NCI-H2107 (cell line): Measurements from ENCODE around the gene PPP4C.
"Not testable (repeated sequence)": the region's sequence is repeated elsewhere in the genome, so short reads cannot be mapped to it uniquely, and the experiment has no call there.

Experiments used
- DNase-seq: peaks from one replicate; lab custom pipeline; 2025; lab: John Stamatoyannopoulos, UW

The PPP4C gene

GRCh38 chr16:30096862-30097563, 21.2 kb downstream of the PPP4C start:
- no peak for DNase-seq

GRCh38 chr16:30104090-30104489, 28.3 kb downstream of the PPP4C start:
- no peak for DNase-seq

GRCh38 chr16:30104492-30104891, 28.7 kb downstream of the PPP4C start:
- DNase-seq: no peak

- no peak for DNase-seq
Measured at GRCh38 chr16:30108059-30108850, 32.5 kb downstream of the PPP4C start.

- DNase-seq: no peak
Measured at GRCh38 chr16:30110661-30111060, 34.9 kb downstream of the PPP4C start.

- no peak for DNase-seq
Measured at GRCh38 chr16:30112197-30113030, 36.6 kb downstream of the PPP4C start.

- no peak for DNase-seq
Measured at GRCh38 chr16:30113031-30113710, 37.4 kb downstream of the PPP4C start, which contains the start of gene GDPD3. Gene GDPD3 (minus strand): TSS chr16:30113537. CDS start chr16:30113478, 59 bp downstream.

GRCh38 chr16:30113711-30114333, 38.0 kb downstream of the PPP4C start:
- no peak for DNase-seq

GRCh38 chr16:30114411-30114810, 38.6 kb downstream of the PPP4C start:
- no peak for DNase-seq

- not testable (repeated sequence) for DNase-seq
Measured at GRCh38 chr16:30114833-30115232, 39.0 kb downstream of the PPP4C start.

- DNase-seq: no peak
Measured at GRCh38 chr16:30115238-30115637, 39.4 kb downstream of the PPP4C start.

GRCh38 chr16:30116291-30117207, 40.8 kb downstream of the PPP4C start:
- no peak for DNase-seq

GRCh38 chr16:30117768-30118167, 42.0 kb downstream of the PPP4C start:
- DNase-seq: no peak

GRCh38 chr16:30119428-30119827, 43.6 kb downstream of the PPP4C start:
- no peak for DNase-seq

GRCh38 chr16:30120340-30121105, 44.7 kb downstream of the PPP4C start:
- no peak for DNase-seq

GRCh38 chr16:30121741-30122571, 46.2 kb downstream of the PPP4C start:
- no peak for DNase-seq

- DNase-seq: no peak
Measured at GRCh38 chr16:30122604-30123160, 46.9 kb downstream of the PPP4C start.

- no peak for DNase-seq
Measured at GRCh38 chr16:30124985-30125379, 49.2 kb downstream of the PPP4C start.
